ENCODE data around the gene FYN. TPM values are rescaled to one million over a fixed set of nuclear protein-coding genes. Genes with fewer than 3 reads are reported as not detected.

Gene FYN
- total and polyA plus RNA-seq, 9 of the 15 experiments (the other 6 are each of a cell fraction or from before 2014, with no cell fraction given), result 2.9 to 22.1 (median 11.4) TPM

- CTCF ChIA-PET (ENCODE audit: low intra/inter-chr PET ratio), result interaction anchor here (0.7 kb wide), 1 partner anchor 220 kb away, joined by 3 read pairs; no protein-coding TSS in a partner anchor
- Histone ChIP-seq H3K9me1 (ENCODE audit: control insufficient read depth, insufficient read depth, low read length) (no peaks in the 10 kb centered on the region), H3K27ac (ENCODE audit: extremely low read depth, low read depth, low read length) (no peak overlapping the region), H2AFZ (ENCODE audit: low read depth, low read length) (0 out of 2 replicates have a peak overlapping the region, but pooled peaks have one; percentile 12), H4K20me1 (replicated peaks; ENCODE audit: control insufficient read depth, insufficient read depth, low read length) (no peaks in the 10 kb centered on the region), H3K4me1 (replicated peaks in 1 of 2; ENCODE audit: control insufficient read depth in 2 of 2, insufficient read depth in 2 of 2, low read length in 2 of 2) (peaks cover 0 to 11% of the 10 kb centered on the region in 2 experiments; a peak in 3 of 5 replicates), H3K9ac (ENCODE audit: insufficient read depth in 1 of 2, low read depth in 2 of 2, low read length in 2 of 2) (no peak overlapping the region), H3K4me3 (no peak overlapping the region), H3K4me2 (ENCODE audit: insufficient read depth, low read length) (no peak overlapping the region), H3K9me3 (replicated peaks; ENCODE audit: control insufficient read depth, insufficient read depth, low read depth, low read length) (no peaks in the 10 kb centered on the region), H3K79me2 (ENCODE audit: control insufficient read depth, insufficient read depth, low read length) (no peaks in the 10 kb centered on the region), H3K27me3 (ENCODE audit: control insufficient read depth in 2 of 2, insufficient read depth in 2 of 2, low read length in 2 of 2) (no peaks in the 10 kb centered on the region), H3K36me3 (ENCODE audit: control insufficient read depth, insufficient read depth, low read length) (no peaks in the 10 kb centered on the region; the same call in 2 of the 3 replicates)
- no peak for FAIRE-seq
- no TSS peak for BruUV-seq (replicated peaks)
- in situ Hi-C loops (cut with MboI), result no loop called here
- intact Hi-C loops (cut with micrococcal nuclease), result no loop called here
- peak; percentile 59 for ATAC-seq
- 12% methylated on average over 6 of the region's 6 CpGs for WGBS (ENCODE audit: insufficient coverage, low coverage, missing lambda C conversion rate)
- POLR2A ChIA-PET, result no interaction called here
- peak in 1 of 4 experiments; percentile 23 for DNase-seq (ENCODE audit: extremely low read depth in 1 of 4, low spot score in 3 of 4)
- TF ChIP-seq GTF2E2 (tag; IDR thresholded peaks at IDR 0.05), result no peak
- TF ChIP-seq YY1 (IDR thresholded peaks at IDR 0.05; ENCODE audit: borderline replicate concordance in 1 of 3, control insufficient read depth in 1 of 3, extremely low read depth in 1 of 3, insufficient read depth in 3 of 3, insufficient read length in 1 of 3, insufficient replicate concordance in 2 of 3, low read depth in 1 of 3, low read length in 2 of 3), result peak in 2 of 3 experiments; percentile 41 to 49
- peak; percentile 9; the same call in 1 of the 2 replicates for TF ChIP-seq REST (IDR thresholded peaks at IDR 0.05; ENCODE audit: borderline replicate concordance)
- TF ChIP-seq REST (CRISPR knock-in tag; IDR thresholded peaks at IDR 0.05; ENCODE audit: low read depth), result no peak
- no peak for TF ChIP-seq DPF2 (IDR thresholded peaks at IDR 0.05)
- TF ChIP-seq ZNF655 (CRISPR knock-in tag; IDR thresholded peaks at IDR 0.05), result no peak
- no peak for TF ChIP-seq RBM25 (IDR thresholded peaks at IDR 0.05; ENCODE audit: low read depth, low read length, severe bottlenecking)
- no peak for TF ChIP-seq ZBTB2 (IDR thresholded peaks at IDR 0.05)
- no peak for TF ChIP-seq ZBTB5 (IDR thresholded peaks at IDR 0.05)
Measured at GRCh38 chr6:111777357-111777756, 95.9 kb downstream of the FYN start.

All from K562 (cell line).